Measurements from ENCODE around the gene VPS41.

Gene VPS41

DNA sequence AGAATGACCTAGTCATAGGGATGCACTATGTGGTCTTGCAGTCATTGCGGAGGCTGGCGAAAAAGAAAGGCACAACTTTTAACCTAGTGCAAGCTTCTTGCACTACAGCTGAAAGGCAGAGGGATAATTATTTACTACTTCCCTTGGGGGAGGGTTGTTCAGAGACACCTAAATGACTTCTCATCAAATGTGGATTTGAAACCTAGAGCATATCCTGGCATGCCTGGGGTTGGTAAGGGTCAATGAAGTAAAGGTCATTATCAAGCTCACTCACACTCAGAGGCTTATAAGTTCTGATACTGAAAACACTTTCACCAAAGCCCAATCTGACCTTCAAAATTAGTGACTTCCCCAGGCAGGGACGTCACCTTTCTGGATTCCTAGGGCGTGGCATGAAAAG is 168.9 kb downstream of the VPS41 start:
- no peak for DNase-seq (ENCODE audit: extremely low read depth, low read depth)
- TF ChIP-seq, protein P1, sequence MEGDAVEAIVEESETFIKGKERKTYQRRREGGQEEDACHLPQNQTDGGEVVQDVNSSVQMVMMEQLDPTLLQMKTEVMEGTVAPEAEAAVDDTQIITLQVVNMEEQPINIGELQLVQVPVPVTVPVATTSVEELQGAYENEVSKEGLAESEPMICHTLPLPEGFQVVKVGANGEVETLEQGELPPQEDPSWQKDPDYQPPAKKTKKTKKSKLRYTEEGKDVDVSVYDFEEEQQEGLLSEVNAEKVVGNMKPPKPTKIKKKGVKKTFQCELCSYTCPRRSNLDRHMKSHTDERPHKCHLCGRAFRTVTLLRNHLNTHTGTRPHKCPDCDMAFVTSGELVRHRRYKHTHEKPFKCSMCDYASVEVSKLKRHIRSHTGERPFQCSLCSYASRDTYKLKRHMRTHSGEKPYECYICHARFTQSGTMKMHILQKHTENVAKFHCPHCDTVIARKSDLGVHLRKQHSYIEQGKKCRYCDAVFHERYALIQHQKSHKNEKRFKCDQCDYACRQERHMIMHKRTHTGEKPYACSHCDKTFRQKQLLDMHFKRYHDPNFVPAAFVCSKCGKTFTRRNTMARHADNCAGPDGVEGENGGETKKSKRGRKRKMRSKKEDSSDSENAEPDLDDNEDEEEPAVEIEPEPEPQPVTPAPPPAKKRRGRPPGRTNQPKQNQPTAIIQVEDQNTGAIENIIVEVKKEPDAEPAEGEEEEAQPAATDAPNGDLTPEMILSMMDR (IDR thresholded peaks at IDR 0.05; ENCODE audit: low read depth, low read length): no peak

DNA sequence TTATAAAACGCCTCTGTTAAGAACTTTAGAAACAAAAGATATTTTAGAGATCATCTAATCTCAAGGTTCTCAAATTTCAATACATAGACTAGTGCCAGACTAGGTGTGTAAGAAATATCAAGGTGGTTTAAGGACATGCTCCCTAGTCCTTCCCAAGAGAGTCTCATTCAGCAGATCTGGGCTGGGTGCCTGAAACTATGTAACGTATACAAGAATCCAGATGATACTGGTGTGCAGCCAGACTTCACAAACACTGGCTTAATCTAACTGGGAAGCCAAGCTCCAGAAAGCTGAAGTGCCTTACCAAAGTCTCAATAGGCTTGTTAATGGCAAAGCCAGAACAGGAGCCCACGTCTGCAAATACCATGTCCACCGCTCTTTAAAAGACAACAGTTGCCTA is 172.9 kb downstream of the VPS41 start:
- TF ChIP-seq, protein P1 (IDR thresholded peaks at IDR 0.05; ENCODE audit: low read depth, low read length): no peak

DNA sequence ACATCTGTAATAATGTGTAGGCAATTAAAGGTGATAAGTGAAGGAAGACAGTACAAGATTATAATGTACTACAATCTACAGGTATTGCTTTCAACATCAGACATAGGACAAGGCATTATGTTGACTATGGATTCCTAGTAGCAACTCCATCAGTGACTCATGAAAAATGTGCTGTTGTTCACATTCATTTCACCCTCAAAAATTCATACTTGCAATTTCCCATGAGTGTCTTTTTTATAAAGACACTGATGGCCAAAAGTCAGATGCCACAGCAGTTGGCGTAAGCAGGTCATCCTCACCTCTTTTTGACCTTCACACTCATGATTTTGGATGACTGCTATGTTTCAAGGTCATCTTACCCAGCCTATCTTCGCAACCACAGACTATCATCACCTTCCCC is 177.8 kb downstream of the VPS41 start:
- TF ChIP-seq, protein P1 (IDR thresholded peaks at IDR 0.05; ENCODE audit: low read depth, low read length): no peak

More for the DNA sequence above, 172.9 kb downstream of the VPS41 start:
- no peak for DNase-seq (ENCODE audit: extremely low read depth, low read depth)

DNA sequence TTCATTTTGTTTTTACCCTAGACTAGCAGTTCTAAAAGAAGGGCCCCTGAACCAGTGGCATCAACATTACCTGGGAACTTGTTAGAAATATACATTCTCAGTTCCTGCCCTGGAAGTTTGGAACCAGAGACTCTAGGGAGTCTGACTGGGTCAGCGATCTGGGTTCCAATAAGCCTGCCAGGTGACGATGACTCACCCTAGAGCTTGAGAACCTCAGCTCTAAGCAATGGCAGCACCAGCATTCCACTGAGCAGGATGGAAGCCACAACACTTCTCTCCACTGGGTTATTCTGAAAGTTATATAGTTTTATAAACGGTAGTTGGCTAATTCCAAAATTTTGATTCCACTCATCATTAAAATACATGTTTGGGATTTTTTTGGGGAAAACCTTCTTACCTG is 180.8 kb downstream of the VPS41 start:
- TF ChIP-seq, protein P1 (IDR thresholded peaks at IDR 0.05; ENCODE audit: low read depth, low read length): no peak
- DNase-seq (ENCODE audit: extremely low read depth, low read depth): no peak

More for the DNA sequence above, 177.8 kb downstream of the VPS41 start:
- DNase-seq (ENCODE audit: extremely low read depth, low read depth): no peak

DNA sequence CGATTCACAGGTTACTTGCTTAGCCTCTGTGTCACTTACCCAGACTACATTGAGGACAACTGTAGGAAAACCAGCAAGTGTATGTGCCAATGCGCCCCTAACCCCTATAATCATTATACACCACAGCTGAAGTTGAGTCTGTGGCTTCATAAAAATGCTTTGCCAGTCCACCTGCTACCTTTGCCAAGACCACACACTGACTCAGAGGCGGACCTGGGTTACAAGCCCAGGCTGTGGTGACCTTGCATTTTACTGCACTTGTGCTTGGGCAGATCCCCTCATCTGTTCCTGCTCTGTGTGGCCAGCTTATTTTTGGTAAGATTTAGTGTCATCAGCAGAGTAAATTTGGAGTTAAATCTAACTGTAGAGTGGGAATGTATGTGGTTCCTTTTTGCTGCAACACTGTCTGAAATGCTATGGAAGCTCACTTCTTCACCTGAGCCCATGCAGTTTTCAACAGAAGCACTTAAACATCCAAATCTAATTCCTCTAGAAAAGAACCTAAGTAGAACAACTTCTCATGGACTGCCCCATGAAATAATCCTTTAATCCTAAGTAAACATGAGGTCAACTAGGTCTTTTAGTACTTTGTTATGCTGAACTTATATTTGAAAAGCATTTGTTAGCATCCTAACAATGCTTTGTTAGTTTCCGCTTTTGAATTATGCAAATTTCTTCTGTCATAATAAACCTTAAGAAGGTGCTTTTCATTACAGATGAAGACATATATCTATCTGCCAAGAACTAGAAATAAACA is 181.6 kb downstream of the VPS41 start:
- DNase-seq (ENCODE audit: extremely low read depth, low read depth): no peak
- TF ChIP-seq, protein P1 (IDR thresholded peaks at IDR 0.05; ENCODE audit: low read depth, low read length): no peak

DNA sequence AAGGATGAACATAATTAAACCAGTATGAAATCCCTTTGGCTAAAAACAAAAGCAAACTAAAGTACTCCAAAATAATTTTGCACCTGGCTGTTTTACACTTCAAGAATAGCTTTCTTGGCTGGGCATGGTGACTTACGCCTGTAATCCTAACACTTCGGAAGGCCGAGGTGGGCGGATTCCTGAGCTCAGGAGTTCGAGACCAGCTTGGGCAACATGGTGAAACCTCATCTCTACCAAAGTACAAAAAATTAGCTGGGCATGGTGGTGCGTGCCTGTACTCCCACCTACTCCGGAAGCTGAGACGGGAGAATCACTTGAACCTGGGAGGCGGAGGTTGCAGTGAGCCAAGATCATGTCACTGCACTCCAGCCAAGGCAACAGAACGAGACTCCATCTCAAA is 185.7 kb downstream of the VPS41 start:
- no peak for DNase-seq (ENCODE audit: extremely low read depth, low read depth)
- TF ChIP-seq, protein P1 (IDR thresholded peaks at IDR 0.05; ENCODE audit: low read depth, low read length): no peak

DNA sequence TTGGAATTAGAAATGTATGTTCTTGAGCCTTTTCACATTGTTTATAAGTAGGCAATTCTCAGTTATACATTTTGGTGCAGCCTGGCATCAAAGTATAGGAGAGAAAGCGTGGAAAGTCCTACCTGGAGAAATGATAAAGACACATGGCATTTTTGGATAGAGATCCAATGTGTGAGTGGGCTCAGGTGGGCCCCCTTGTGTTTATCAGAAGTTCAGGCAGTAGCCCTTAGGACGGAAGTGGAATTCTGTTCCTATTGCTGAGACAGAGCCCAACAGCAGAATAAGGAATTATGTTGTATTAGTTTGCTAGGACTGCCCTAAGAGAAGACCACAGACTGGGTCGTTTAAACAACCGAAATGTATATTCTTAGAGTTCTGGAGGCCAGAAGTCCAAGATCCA is 192.6 kb downstream of the VPS41 start:
- no peak for DNase-seq (ENCODE audit: extremely low read depth, low read depth)
- TF ChIP-seq, protein P1 (IDR thresholded peaks at IDR 0.05; ENCODE audit: low read depth, low read length): no peak
